ENCODE data around the gene RDX.

GRCh38 chr11:110314366-110315095, 18.1 kb upstream of the RDX start:
- TF ChIP-seq, protein P1, sequence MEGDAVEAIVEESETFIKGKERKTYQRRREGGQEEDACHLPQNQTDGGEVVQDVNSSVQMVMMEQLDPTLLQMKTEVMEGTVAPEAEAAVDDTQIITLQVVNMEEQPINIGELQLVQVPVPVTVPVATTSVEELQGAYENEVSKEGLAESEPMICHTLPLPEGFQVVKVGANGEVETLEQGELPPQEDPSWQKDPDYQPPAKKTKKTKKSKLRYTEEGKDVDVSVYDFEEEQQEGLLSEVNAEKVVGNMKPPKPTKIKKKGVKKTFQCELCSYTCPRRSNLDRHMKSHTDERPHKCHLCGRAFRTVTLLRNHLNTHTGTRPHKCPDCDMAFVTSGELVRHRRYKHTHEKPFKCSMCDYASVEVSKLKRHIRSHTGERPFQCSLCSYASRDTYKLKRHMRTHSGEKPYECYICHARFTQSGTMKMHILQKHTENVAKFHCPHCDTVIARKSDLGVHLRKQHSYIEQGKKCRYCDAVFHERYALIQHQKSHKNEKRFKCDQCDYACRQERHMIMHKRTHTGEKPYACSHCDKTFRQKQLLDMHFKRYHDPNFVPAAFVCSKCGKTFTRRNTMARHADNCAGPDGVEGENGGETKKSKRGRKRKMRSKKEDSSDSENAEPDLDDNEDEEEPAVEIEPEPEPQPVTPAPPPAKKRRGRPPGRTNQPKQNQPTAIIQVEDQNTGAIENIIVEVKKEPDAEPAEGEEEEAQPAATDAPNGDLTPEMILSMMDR (conservative IDR thresholded peaks at IDR 0.05; ENCODE audit: low read length): 0 out of 2 replicates have a peak, but pooled peaks have one; percentile 24
- TF ChIP-seq EZH2phosphoT487 (IDR thresholded peaks at IDR 0.05; ENCODE audit: borderline replicate concordance, low read depth, low read length): no peak

All from OCI-LY7 (cell line).